Activated naive CD8-positive, alpha-beta T cell treated with anti-CD3 and anti-CD28 coated beads for 36 hours (primary cell): ENCODE data around the gene RPS19. TPM values are rescaled to one million over a fixed set of nuclear protein-coding genes. Genes with fewer than 3 reads are reported as not detected.
A peak's percentile ranks its signal among the peaks of the same experiment; 100 is the strongest.

Source experiments
- DNase-seq: peaks from one replicate; pipeline ENCODE4 v3.0.0; 2021
- H3K27ac Mint-ChIP-seq: one replicate; pipeline ENCODE4 v1.8.0; 2022; ENCODE audit warnings: mild to moderate bottlenecking, moderate library complexity, mixed read lengths
- H3K27me3 Mint-ChIP-seq: one replicate; pipeline ENCODE4 v1.8.0; 2022; ENCODE audit warnings: mild to moderate bottlenecking, mixed read lengths
- H3K36me3 Mint-ChIP-seq: one replicate; pipeline ENCODE4 v1.8.0; 2021; ENCODE audit warnings: mild to moderate bottlenecking, mixed read lengths
- H3K4me1 Mint-ChIP-seq: one replicate; pipeline ENCODE4 v1.8.0; 2021; ENCODE audit warnings: mixed read lengths
- H3K4me3 Mint-ChIP-seq: one replicate; pipeline ENCODE4 v1.8.0; 2022; ENCODE audit warnings: mild to moderate bottlenecking, moderate library complexity, mixed read lengths
- H3K9me3 Mint-ChIP-seq: one replicate; pipeline ENCODE4 v1.8.0; 2022; ENCODE audit warnings: mixed read lengths
- total RNA-seq, 2 experiments: library from RNA; stranded (reverse); gene quantifications; one replicate each; pipeline ENCODE4 v1.2.3, GENCODE V29; 2021

RPS19 gene
- total RNA-seq, 2 experiments from 2014 or later = 3,012 to 3,178 TPM

DNA sequence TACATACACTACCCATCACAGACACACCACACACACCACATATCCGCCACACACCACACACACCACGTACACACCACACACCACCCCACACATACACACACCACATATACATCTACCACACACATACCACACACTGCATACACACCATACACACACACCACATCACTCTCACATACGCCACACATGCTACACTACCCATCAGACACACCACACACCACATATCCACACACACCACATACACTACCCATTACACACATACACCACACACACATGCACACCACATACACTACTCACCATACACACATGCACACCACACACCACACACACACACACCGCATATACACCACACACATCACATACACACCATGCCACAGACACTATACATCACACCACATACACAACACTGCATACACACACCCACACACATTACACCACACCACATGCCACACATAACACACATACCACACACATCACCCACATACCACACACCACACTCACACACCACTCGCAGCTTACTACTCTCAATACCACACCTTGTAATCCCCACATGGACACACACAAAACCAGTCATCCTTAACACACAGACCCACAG lies 58.7 kb downstream of the RPS19 start:
- Mint-ChIP-seq H3K27ac (no peak overlapping the region), H3K4me1 (peaks cover 18% of the 10 kb centered on the region), H3K27me3 (peaks cover 17% of the 10 kb centered on the region), H3K9me3 (no peaks in the 10 kb centered on the region), H3K36me3 (peaks cover 2% of the 10 kb centered on the region), H3K4me3 (no peak overlapping the region)
- no peak for DNase-seq

GRCh38 chr19:41919948-41920712 lies 60.1 kb downstream of the RPS19 start:
- H3K36me3 Mint-ChIP-seq = peaks cover 2% of the 10 kb centered on the region
- DNase-seq = no peak
- peaks cover 14% of the 10 kb centered on the region for H3K4me1 Mint-ChIP-seq
- no peak overlapping the region for H3K27ac Mint-ChIP-seq
- no peak overlapping the region for H3K4me3 Mint-ChIP-seq
- H3K9me3 Mint-ChIP-seq = no peaks in the 10 kb centered on the region
- H3K27me3 Mint-ChIP-seq = peaks cover 9% of the 10 kb centered on the region

DNA sequence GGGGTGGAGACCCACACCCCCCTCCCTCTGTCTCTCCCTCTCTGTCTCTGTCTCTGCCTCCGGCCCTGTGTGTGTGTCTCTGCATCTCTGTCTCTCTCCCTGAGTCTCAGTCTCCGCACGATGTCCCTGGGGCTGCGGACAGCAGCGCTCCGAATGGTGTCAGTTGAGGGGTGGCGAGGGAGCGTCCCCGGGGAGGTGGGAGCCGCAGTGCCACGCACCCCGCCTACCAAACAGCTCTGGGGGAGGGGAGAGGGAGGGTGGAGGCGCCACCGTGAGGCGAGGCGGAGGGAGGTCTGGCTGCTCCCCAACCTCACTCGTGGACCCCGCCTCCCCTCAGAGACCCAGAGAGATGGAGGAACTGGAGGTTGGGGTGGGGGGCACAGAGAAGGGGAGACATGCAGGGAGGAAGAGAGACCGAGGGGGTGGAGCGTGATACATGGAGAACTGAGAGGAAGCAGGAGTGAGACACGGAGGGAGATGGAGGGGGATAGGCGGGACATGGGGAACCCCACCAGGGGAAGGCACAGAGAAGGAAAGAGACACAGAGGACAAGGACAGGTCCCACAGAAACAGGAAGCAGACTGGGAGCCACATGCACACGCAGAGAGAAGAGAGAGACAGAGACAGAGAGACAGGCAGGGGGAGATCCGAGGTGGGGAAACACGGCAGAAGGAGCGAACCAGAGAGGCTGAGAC lies 61.0 kb downstream of the RPS19 start:
- no peaks in the 10 kb centered on the region for H3K9me3 Mint-ChIP-seq

DNA sequence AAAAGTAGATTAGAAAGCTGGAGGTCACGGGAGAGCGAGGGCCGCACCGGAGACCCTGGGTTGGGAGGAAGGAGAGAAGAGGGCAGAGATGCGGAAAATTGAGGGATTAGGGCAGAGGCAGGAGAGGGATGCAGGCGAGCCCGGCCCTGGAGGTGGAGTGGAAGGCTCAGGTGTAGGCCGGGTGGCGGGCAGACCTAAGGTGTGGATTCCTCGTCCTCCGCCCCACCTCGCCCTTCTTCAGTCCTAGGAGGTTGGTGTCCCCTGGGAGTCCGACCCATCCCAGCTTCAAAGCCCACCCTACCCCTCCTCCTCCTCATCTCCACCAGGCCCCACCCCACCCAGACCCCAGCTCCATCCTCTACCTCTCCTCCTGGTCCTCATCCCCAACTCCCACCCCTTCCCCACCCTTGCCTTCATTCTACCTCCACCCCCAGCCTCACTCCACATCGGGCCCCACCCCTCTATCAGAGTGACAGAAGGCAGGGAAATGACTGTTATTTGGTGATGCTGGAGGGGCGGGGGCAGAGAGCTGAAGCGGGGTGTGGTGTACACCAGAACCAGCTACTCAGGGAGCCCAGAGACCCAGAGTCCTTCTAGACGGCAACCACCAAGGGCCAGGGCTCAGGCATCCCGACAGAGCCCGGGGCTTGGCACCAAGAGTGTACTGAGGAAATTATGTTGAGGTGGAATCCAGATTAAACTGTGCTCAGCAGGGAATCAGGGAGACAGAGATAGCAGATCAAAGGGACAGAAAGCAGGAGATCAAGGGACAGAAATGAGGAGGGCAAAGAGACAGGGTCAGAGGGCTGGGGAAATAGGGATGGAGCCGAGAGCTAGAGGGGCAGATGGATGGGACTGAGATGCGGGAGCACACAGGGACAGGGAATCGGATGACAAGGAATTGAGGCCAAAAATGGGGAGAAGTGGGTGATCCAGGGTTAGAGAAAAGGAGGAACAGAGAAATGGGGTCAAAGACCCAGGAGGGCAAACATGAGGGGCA lies 61.8 kb downstream of the RPS19 start:
- peak overlapping the region; percentile 3 for H3K27ac Mint-ChIP-seq
- H3K27me3 Mint-ChIP-seq = peaks cover 9% of the 10 kb centered on the region
- H3K36me3 Mint-ChIP-seq = peaks cover 2% of the 10 kb centered on the region
- H3K4me3 Mint-ChIP-seq = no peak overlapping the region
- no peaks in the 10 kb centered on the region for H3K9me3 Mint-ChIP-seq
- no peak for DNase-seq
- H3K4me1 Mint-ChIP-seq = peaks cover 14% of the 10 kb centered on the region

More for the DNA sequence above, 61.0 kb downstream of the RPS19 start:
- no peak for DNase-seq
- H3K4me3 Mint-ChIP-seq = no peak overlapping the region
- peak overlapping the region; percentile 3 for H3K27ac Mint-ChIP-seq
- peaks cover 2% of the 10 kb centered on the region for H3K36me3 Mint-ChIP-seq
- H3K27me3 Mint-ChIP-seq = peaks cover 9% of the 10 kb centered on the region
- H3K4me1 Mint-ChIP-seq = peaks cover 14% of the 10 kb centered on the region

Other genes with a start within 250 kb of the RPS19 start
- not detected for gene CEACAM4, start 233.2 kb upstream of the RPS19 start, total RNA-seq
- gene CEACAM7, start 172.0 kb upstream of the RPS19 start, total RNA-seq = not detected
- not detected for gene CEACAM5, start 151.6 kb upstream of the RPS19 start, total RNA-seq
- gene CEACAM6, start 104.7 kb upstream of the RPS19 start, total RNA-seq = not detected
- not detected for gene CEACAM3, start 63.7 kb upstream of the RPS19 start, total RNA-seq
- not detected for gene LYPD4, start 15.6 kb upstream of the RPS19 start, total RNA-seq
- not detected for gene DMRTC2, start 15.2 kb upstream of the RPS19 start, total RNA-seq
- gene CD79A, start 17.0 kb downstream of the RPS19 start, total RNA-seq = 10 to 100 TPM; 28.8 to 32.2 TPM
- 100 to 1,000 TPM; 285 to 295 TPM for gene ARHGEF1, start 22.9 kb downstream of the RPS19 start, total RNA-seq
- gene ERFL, start 68.2 kb downstream of the RPS19 start, total RNA-seq = 1 to 10 TPM; 1.1 to 1.2 TPM
- gene RABAC1, start 99.1 kb downstream of the RPS19 start, total RNA-seq = 10 to 100 TPM; 46.9 to 50.7 TPM
- 1 to 10 TPM; 4.3 to 4.8 TPM for gene ATP1A3, start 134.0 kb downstream of the RPS19 start, total RNA-seq
- under 1 TPM; 0.58 to 0.74 TPM for gene GRIK5, start 210.0 kb downstream of the RPS19 start, total RNA-seq
- 10 to 100 TPM; 15.5 to 16.0 TPM for gene ZNF574, start 215.9 kb downstream of the RPS19 start, total RNA-seq